ENCODE measurements around the gene PRR3.
"Not testable (repeated sequence)": the region's sequence is repeated elsewhere in the genome, so short reads cannot be mapped to it uniquely, and the experiment has no call there.

DNA sequence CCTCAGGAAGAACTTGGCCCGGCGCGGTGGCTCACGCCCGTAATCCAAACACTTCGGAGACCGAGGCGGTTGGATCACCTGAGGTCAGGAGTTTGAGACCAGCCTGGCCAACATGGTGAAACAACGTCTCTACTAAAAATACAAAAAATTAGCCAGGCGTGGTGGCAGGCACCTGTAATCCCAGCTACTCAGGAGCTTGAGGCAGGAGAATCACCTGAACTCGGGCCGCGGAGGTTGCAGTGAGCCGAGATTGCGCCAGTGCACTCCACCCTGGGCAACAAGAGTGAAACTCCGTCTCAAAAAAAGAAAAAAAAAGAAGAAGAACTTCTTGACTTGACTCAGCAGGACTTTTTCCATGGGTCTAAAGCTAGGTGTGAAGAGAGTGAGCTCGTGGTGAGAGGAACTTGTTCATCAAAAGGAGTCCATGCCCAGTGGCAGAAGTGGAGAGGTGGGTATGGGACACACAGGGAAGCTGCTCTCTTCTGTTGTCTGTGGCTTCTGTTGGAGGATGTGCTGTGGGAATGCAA is 27.7 kb upstream of the PRR3 start:
- TF ChIP-seq RCOR1 (IDR thresholded peaks at IDR 0.05; ENCODE audit: low read length); CTCF (IDR thresholded peaks at IDR 0.05); USF2 (IDR thresholded peaks at IDR 0.05; ENCODE audit: borderline replicate concordance, low read depth, low read length); POLR2AphosphoS5 (IDR thresholded peaks at IDR 0.05; ENCODE audit: low read depth, low read length); EP300 (IDR thresholded peaks at IDR 0.05; ENCODE audit: borderline replicate concordance in 1 of 2, low read depth in 1 of 2, low read length in 1 of 2); MXI1 (IDR thresholded peaks at IDR 0.05; ENCODE audit: low read depth, low read length); EZH2phosphoT487 (IDR thresholded peaks at IDR 0.05; ENCODE audit: borderline replicate concordance, low read depth): not testable (repeated sequence)
